Sciatic nerve (tissue), 2 donors: ENCODE measurements around the gene NFKBIL1. TPM values are rescaled to one million over a fixed set of nuclear protein-coding genes. Genes with fewer than 3 reads are reported as not detected.

Source experiments
- ATAC-seq: fragments of 200-7000 bp; cut with Tn5 transposase; one replicate; pipeline ENCODE4 v1.9.1; 2020; ENCODE audit warnings: mild to moderate bottlenecking, moderate library complexity
- DNase-seq: peaks from one replicate; pipeline ENCODE4 v3.0.0-alpha.2; 2020; ENCODE audit warnings: low spot score
- intact Hi-C: fragments of 100-400 bp; cut with DNase I; formaldehyde crosslinking; loops from one replicate; pipeline ENCODE4 v1.14.2; 2022
- total RNA-seq: library from RNA; stranded (reverse); fragmentation: NEBNext Ultra II Directional; extraction: Animal tissue kit (Norgen Biotek cat#: 25700); gene quantifications from one replicate; pipeline ENCODE4 v1.2.1, GENCODE V29; 2021
- donor health status: DM: no; HTN: no; CAD: no.
- donor health status: DM: no; HTN: no; CAD: no.

Gene NFKBIL1
- total RNA-seq, 1 donor from 2014 or later, result 23.0 TPM

DNA sequence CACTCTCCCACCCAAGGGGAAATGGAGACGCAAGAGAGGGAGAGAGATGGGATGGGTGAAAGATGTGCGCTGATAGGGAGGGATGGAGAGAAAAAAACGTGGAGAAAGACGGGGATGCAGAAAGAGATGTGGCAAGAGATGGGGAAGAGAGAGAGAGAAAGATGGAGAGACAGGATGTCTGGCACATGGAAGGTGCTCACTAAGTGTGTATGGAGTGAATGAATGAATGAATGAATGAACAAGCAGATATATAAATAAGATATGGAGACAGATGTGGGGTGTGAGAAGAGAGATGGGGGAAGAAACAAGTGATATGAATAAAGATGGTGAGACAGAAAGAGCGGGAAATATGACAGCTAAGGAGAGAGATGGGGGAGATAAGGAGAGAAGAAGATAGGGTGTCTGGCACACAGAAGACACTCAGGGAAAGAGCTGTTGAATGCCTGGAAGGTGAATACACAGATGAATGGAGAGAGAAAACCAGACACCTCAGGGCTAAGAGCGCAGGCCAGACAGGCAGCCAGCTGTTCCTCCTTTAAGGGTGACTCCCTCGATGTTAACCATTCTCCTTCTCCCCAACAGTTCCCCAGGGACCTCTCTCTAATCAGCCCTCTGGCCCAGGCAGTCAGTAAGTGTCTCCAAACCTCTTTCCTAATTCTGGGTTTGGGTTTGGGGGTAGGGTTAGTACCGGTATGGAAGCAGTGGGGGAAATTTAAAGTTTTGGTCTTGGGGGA is 28.7 kb downstream of the NFKBIL1 start:
- no peak for ATAC-seq
- DNase-seq, result no peak
- intact Hi-C loops, result no loop called here

DNA sequence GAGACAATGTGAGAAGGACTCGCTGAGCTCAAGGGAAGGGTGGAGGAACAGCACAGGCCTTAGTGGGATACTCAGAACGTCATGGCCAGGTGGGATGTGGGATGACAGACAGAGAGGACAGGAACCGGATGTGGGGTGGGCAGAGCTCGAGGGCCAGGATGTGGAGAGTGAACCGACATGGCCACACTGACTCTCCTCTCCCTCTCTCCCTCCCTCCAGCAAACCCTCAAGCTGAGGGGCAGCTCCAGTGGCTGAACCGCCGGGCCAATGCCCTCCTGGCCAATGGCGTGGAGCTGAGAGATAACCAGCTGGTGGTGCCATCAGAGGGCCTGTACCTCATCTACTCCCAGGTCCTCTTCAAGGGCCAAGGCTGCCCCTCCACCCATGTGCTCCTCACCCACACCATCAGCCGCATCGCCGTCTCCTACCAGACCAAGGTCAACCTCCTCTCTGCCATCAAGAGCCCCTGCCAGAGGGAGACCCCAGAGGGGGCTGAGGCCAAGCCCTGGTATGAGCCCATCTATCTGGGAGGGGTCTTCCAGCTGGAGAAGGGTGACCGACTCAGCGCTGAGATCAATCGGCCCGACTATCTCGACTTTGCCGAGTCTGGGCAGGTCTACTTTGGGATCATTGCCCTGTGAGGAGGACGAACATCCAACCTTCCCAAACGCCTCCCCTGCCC is 29.6 kb downstream of the NFKBIL1 start:
- intact Hi-C loops, result no loop called here
- ATAC-seq, result no peak
- no peak for DNase-seq

DNA sequence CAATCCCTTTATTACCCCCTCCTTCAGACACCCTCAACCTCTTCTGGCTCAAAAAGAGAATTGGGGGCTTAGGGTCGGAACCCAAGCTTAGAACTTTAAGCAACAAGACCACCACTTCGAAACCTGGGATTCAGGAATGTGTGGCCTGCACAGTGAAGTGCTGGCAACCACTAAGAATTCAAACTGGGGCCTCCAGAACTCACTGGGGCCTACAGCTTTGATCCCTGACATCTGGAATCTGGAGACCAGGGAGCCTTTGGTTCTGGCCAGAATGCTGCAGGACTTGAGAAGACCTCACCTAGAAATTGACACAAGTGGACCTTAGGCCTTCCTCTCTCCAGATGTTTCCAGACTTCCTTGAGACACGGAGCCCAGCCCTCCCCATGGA is 30.2 kb downstream of the NFKBIL1 start:
- DNase-seq (no peak), ATAC-seq (no peak)
- intact Hi-C loops, result no loop called here

DNA sequence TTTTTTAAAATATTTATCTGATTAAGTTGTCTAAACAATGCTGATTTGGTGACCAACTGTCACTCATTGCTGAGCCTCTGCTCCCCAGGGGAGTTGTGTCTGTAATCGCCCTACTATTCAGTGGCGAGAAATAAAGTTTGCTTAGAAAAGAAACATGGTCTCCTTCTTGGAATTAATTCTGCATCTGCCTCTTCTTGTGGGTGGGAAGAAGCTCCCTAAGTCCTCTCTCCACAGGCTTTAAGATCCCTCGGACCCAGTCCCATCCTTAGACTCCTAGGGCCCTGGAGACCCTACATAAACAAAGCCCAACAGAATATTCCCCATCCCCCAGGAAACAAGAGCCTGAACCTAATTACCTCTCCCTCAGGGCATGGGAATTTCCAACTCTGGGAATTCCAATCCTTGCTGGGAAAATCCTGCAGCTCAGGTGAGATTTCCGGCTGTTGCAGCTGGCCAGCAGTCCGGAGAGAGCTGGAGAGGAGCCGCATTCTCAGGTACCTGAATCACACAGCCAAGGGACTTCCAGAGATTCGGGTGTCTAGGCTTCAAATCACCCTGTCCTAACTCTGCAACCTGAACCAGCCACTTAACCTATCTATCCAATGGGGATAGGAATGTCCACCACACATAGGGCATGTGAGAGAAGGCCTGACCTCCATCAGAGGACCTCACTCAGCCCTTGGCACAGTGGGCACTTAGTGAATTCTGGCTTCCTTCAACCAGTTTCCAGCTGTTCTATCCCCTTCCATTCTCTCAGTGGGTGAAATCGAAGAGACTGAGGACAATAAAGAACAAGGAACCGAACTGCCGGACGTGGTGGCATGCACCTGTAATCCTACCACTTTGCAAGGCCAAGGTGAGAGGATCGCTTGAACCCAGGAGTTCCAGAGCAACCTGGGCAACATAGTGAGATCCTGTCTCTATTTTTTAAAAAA is 31.0 kb downstream of the NFKBIL1 start:
- ATAC-seq (no peak), DNase-seq (no peak)
- intact Hi-C loops, result no loop called here

DNA sequence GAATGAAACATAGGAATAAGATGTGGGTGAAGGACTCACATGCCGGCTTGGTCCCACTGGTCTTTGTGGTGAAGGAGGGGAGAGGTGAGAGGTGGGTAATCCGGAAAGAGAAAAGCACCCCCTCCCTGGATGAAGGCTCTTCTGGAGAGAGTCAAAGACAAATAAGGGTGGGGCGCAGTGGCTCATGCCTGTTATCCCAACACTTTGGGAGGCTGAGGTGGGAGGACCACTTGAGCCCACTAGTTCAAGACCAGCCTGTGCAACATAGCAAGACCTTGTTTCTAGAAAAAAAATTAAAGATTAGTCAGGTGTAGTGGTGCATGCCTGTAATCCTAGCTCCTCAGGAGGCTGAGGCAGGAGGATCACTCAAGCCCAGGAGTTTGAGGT is 31.7 kb downstream of the NFKBIL1 start:
- no peak for DNase-seq
- ATAC-seq, result no peak
- intact Hi-C loops, result no loop called here

DNA sequence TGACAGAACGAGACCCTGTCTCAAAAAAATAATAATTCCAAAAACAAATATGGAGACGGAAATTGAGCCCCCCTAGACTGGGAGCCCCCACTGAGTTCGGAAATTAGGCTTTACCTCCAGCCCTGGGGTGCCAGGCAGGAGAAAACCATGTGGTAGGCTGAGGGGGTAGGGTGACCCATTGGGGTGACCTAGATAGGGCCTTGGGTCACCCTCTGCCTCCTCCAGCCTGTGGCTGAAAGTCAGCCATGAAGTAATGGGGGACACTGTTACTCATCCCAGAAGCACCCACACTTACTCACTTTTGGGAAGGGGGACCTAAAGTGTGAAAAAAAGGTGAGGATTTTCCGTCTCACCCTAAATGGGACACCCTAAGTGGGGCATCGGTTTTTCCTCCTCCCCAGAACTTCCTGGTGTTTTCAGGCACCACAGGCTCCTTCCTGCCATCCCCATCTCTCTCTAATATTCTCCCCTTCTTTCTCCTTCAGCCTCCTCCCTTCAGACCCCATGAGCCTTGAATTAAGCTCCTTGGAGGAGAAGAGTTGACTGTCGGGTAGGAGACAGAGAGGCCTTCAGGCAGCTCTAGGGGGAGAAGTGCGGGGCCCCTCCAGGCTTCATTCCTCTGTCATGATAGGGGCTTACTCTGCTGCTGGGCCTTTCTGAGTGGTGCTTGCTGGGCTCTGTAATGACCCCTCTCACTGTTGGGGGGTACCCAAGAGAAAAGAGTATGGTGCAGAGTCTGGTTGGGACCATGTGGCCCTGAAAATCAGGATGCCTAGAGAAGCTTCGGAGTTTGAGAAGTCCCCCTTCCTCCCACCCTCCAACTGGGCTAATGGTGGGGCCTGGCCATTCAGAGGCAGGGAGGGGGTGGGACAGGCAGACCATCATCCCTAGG is 32.4 kb downstream of the NFKBIL1 start:
- DNase-seq, result no peak
- no peak for ATAC-seq
- intact Hi-C loops, result no loop called here

DNA sequence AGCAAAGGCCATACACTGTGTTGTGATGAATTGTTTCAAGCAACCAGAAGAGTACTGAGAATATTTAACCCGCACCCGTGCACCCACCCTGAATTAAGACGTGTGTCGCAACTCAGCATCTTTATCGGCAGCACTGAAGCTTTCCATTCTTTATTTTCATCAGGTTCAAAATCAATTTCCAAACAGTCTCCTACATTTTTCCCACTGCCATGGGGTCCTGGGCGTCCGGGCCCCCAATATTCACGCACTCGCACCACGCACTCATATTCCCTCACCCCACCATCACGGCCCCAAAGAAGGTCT is 33.0 kb downstream of the NFKBIL1 start:
- no peak for DNase-seq
- ATAC-seq, result no peak
- intact Hi-C loops, result no loop called here

DNA sequence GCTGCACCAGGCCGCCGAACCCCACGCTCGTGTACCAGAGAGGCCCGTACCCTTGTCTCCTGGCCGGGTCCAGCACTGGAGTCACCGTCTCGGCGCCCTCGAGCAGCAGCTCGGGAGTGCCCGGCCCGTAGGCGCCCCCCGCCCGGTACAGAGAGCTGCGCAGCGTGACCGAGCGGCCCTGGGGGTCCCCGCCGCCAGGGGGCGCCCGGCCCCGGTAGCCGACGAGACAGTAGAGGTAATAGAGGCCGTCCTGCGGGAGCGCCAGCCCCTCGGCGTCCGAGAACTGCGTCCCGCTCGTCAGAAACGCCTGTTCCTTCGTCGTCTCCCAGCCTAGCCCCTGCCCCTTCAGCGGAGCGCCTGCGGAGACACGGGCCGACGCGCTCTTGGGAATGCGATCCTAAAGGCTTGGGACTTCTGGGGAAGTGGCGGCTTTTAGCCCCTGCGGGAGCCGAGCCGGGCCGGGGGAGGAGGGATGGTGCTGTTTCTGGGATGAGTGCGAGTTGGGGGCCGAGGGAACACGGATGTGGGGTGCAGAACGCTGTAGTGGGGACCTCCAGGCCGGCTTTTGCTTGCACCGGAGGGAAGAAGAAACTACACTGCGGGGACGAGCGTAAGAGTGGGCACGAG is 33.5 kb downstream of the NFKBIL1 start:
- intact Hi-C loops, result no loop called here
- ATAC-seq (peak; percentile 98), DNase-seq (peak; percentile 92)

DNA sequence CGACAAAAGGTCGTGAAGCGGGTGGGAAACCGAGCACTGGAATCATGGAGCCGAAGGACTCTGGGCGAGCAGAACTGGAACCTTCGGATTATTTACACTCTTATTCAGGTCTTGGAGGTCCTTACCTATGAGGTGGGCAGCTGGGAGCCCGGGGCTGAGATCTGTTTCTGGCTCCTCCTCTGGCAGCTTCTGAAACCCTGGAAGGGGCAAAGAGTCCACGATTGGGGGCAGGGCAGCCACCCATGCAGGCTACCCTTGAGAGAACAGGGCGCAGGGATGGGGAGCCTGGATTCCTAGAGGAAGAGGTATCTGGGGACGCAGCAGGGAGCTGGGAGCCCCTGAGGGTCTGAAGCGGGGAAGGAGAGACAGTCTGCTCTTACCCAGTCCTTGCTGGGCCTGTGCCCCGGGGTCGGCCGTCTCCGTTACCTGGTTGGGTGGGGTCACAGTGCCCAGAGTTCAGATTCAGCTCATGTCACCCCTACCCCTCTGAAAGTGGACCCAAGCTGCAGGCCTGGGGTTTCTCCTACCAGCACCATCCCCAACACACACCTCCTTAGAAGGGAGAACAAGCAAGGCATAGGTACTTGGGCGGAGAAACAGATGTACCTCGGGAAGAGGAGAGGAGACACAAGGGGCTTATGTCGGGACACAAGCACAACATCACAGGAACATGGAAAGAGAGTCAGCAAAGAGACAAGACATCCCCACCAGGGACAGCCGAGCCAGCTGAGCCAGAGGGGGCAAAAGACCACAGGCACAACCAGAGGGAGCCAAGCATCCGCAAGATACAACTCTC is 34.2 kb downstream of the NFKBIL1 start:
- no peak for DNase-seq
- intact Hi-C loops, result no loop called here
- peak; percentile 44 for ATAC-seq

DNA sequence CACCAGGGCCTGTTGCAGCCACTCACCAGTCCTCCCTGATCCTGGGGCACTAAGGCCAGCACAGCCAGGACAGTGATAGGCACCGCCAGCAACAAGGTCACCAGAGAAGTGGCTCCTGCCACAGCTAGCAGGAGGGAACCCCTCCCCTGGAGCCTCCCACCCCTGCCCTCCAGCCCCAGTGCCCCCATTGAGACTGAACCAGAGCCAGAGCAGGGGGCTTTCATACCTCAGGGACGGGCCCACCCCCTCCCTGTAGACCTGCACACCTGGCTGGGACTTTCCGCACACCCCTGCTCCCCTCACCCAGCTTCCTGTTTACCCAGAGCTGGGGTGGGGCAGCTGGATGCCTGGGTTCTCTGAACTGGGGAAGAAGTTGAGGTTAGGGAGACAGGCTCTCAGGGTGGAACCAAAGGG is 34.8 kb downstream of the NFKBIL1 start, which contains the start of gene LTB:
TSS of gene LTB (minus strand) at position 195 of the 414 bp plus-strand sequence. CDS start at position 188, 7 bp downstream.
- intact Hi-C loops, result no loop called here
- ATAC-seq (no peak), DNase-seq (no peak)

DNA sequence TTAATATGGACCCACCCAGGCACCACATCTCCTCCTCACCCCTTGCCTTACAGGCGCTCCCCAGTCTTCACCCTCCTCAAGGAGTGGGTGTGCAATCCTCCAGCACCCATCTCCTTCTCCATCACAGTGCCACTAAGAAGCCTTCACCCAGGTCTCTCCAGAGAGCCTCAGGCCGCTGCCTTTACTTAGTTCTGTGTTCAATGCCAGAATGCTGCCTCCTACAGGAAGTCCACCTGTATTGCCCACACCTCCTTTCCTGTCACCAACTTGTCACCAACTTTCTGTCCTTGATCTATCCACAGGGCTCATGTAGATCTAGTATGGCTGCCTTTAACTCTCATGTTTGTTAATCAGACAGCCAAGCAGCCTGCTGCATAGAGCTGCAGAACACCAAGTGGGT is 38.1 kb downstream of the NFKBIL1 start:
- ATAC-seq, result no peak
- intact Hi-C loops, result no loop called here
- DNase-seq, result no peak

DNA sequence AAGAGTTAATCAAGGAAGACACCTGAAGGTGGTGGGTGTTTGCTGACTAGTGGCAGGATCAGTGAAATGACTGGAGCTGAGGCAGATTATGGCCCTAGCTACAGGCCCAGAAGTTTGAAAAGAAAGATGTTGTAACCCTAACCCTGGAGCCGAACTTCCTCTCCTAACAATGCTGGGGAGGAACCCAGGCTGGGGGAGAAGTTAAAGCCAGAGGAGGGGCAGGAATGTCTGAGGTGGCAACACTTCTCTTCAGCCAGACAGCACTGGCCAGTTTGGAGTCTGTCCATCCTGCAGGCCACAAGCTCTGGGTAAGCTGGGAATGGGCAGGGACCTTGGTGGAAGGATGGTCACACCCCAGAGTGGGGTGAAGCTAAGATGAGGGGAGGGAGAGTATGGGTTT is 38.6 kb downstream of the NFKBIL1 start, which contains the start of gene LST1:
TSS of gene LST1 (plus strand) at position 270 of the 400 bp plus-strand sequence. CDS start 1,023 bp downstream, outside the sequence.
- intact Hi-C loops, result no loop called here
- DNase-seq (no peak), ATAC-seq (peak; percentile 39)

DNA sequence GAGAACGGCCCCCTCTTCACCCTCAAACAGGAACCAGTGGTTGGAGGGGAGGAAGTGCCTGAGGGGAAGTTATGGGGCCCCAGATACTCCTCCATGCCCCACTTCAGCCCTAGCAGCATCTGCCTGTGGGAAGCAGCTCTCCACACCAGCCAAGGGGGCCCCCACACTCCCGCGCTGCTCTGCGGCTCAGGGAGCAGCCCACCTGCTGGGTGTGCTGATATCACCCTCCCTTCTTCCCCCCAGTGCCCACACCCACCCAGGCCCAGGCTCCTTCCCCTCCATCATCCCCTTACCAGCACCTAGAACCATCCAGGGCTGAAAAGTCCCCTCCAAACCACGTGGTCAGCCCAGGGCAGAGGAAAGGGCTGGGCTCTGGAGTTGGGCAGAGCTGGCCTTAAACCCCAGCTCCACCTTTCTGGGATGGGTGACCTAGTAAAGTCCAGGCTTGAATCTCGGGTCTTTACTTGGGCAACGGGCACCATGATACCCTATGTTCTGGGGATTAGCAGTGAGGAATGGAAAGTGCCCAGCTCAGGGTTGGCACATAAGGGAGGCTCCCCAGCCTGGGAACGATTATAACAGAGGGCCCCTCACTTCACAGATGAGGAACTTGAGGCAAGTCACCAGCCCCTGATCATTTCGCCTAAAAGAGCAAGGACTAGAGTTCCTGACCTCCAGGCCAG is 39.3 kb downstream of the NFKBIL1 start:
- ATAC-seq, result peak; percentile 69
- no peak for DNase-seq
- intact Hi-C loops, result no loop called here

DNA sequence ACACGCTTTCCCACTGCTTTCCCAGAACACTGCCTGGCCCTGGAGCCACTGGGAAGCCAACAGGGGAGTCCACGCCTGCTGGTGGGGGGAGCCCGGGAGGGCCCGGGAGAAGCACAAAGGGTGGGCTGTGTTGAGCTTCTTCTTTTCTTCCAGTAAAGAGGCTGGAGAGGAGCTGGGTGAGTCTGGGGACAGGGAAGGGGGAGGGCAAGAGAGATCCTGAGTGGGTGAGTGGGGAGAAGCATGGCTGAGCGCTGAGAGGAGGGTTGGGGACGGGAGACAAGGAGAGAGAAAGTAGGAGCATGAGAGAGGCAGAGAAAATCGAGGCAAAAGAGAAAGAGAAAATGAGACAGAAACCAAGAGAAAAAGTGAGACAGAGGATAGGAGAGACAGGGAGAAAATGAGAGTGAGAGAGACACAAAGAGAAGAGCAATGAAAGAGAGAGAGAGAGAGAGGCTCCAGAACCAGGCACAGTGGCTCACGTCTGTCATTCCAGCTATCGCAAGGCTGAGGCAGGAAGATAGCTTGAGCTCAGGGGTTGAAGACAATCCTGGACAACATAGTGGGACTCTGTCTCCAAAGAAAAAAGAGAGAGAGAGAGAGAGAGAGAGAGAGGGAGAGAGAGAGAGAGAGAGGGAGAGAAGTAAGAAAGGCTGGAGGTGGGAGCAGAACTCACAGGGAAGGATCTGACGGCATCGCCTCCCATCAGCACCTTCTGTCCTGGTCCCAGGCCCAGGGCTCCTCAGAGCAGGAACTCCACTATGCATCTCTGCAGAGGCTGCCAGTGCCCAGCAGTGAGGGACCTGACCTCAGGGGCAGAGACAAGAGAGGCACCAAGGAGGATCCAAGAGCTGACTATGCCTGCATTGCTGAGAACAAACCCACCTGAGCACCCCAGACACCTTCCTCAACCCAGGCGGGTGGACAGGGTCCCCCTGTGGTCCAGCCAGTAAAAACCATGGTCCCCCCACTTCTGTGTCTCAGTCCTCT is 40.7 kb downstream of the NFKBIL1 start:
- intact Hi-C loops, result no loop called here
- no peak for ATAC-seq
- DNase-seq, result no peak

DNA sequence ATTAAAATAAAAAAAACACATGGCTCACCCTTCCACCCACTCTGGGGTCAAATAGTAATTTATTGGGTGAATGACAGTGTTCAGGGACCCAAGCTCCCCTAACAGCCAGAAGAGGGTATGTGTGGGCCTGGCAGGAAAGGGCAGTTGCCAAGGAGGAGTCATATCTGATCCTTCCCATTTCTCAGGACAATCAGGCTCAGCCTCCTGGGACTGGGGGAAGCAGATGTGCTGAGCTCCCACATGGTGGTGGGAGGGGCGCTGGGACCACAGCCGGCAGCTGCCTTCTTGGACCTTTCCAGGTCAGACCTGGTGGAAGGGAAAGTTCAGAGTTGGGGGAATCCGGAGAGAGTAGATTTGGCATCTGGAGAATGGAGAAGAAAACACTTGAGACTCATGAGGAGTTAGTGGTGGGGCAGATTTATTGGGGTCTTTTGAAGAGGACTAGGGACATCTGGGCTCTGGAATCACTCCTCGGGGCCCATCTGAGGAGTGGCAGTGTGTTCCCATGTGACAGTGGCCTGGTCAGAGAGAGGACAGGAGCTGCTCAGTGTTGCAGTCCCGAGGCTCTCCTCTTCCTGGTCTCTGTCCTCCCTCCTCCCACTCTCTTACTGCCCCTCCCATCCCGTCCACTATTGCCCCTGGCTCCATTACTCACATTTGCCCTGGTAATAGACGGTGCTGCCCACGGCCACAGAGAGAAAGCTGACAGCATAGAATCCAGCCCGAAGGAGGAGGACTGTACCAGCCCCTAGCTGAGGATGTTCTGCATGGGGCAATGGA is 41.7 kb downstream of the NFKBIL1 start:
- DNase-seq (no peak), ATAC-seq (no peak)
- intact Hi-C loops, result no loop called here
